PC-3 (cell line): ENCODE results near the gene CMTM3. TPM values are rescaled to one million over a fixed set of nuclear protein-coding genes. Genes with fewer than 3 reads are reported as not detected.

Experiments used
- ATAC-seq: fragments of 200-7000 bp; cut with Tn5 transposase; 2 replicates; pipeline ENCODE4 v1.9.1; 2020; ENCODE audit warnings: mild to moderate bottlenecking, moderate library complexity
- BruUV-seq: library from RNA; stranded (reverse); fragments of 400-500 nt; replicated peaks from 2 replicates; lab custom pipeline; 2021; lab: Mats Ljungman, UMichigan
- CTCF ChIA-PET: fragments of 300-600 bp; sonication (Branson Sonifier 250); formaldehyde crosslinking; loops from one replicate; lab custom pipeline; 2022; ENCODE audit warnings: antibody characterized with exemption; lab: Charles Lee
- POLR2A ChIA-PET: fragments of 300-600 bp; sonication (Branson Sonifier 250); formaldehyde crosslinking; loops from one replicate; lab custom pipeline; 2022; ENCODE audit warnings: antibody characterized with exemption; ENCODE audit not compliant: unreplicated experiment; lab: Charles Lee
- DNase-seq: peaks from one replicate; pipeline ENCODE4 v3.0.0-alpha.2; 2015
- H2AFZ ChIP-seq: fragments of 300-600 bp; sonication (generic); 2 replicates; pipeline ENCODE4 v1.6.0; 2016; ENCODE audit warnings: antibody characterized with exemption, low read length
- H3F3A ChIP-seq: fragments of 300-600 bp; sonication (generic); one replicate; pipeline ENCODE4 v1.6.0; 2017; ENCODE audit warnings: antibody characterized with exemption, low read length, control low read depth, mild to moderate bottlenecking; ENCODE audit not compliant: unreplicated experiment
- H3K27ac ChIP-seq: fragments of 300-600 bp; sonication (generic); 2 replicates; pipeline ENCODE4 v1.5.1; 2016; ENCODE audit warnings: mild to moderate bottlenecking, low read length
- H3K27me3 ChIP-seq: fragments of 300-600 bp; sonication (generic); 2 replicates; pipeline ENCODE4 v1.6.1; 2016; ENCODE audit warnings: low read length, mixed read lengths
- H3K36me3 ChIP-seq: fragments of 300-600 bp; sonication (generic); 2 replicates; pipeline ENCODE4 v1.6.1; 2016; ENCODE audit warnings: low read depth, mixed run types, low read length, mixed read lengths
- H3K4me1 ChIP-seq: fragments of 300-600 bp; sonication (generic); 2 replicates; pipeline ENCODE4 v1.5.1; 2016; ENCODE audit warnings: low read length; ENCODE audit not compliant: insufficient read depth
- H3K4me2 ChIP-seq: fragments of 300-600 bp; sonication (generic); 2 replicates; pipeline ENCODE4 v1.6.0; 2016; ENCODE audit warnings: low read length
- H3K4me3 ChIP-seq: fragments of 300-600 bp; sonication (generic); 2 replicates; pipeline ENCODE4 v1.5.1; 2016; ENCODE audit warnings: mild to moderate bottlenecking, low read length, mixed read lengths
- H3K79me2 ChIP-seq: fragments of 300-600 bp; sonication (generic); 2 replicates; pipeline ENCODE4 v1.6.1; 2017; ENCODE audit warnings: low read length, mixed read lengths
- H3K9ac ChIP-seq: fragments of 300-600 bp; sonication (generic); 2 replicates; pipeline ENCODE4 v1.6.0; 2016; ENCODE audit warnings: mild to moderate bottlenecking, low read length
- H3K9me2 ChIP-seq: fragments of 300-600 bp; sonication (generic); replicated peaks from 2 replicates; pipeline ENCODE4 v1.6.1; 2016; ENCODE audit warnings: mixed run types, low read length, mixed read lengths
- H3K9me3 ChIP-seq: fragments of 300-600 bp; sonication (generic); 2 replicates; pipeline ENCODE4 v1.6.1; 2016; ENCODE audit warnings: low read length, mixed read lengths
- H4K20me1 ChIP-seq: fragments of 300-600 bp; sonication (generic); 2 replicates; pipeline ENCODE4 v1.6.1; 2016; ENCODE audit warnings: low read length, mixed read lengths
- EZH2 ChIP-seq: fragments of 300-600 bp; sonication (generic); IDR thresholded peaks from one replicate; pipeline ENCODE4 v1.6.1; 2017; ENCODE audit warnings: antibody characterized with exemption, mild to moderate bottlenecking, low read length; ENCODE audit not compliant: unreplicated experiment
- EZH2phosphoT487 ChIP-seq: fragments of 300-600 bp; sonication (generic); IDR thresholded peaks from 2 replicates; pipeline ENCODE4 v1.6.1; 2018; ENCODE audit warnings: mild to moderate bottlenecking, antibody characterized with exemption, low read length, borderline replicate concordance
- intact Hi-C: fragments of 100-400 bp; cut with micrococcal nuclease; formaldehyde crosslinking; loops from 2 replicates; pipeline ENCODE4 v1.9.0; 2023
- total RNA-seq: library from RNA; depleted of rRNA; stranded (reverse); fragments of >200 nt; gene quantifications from 2 replicates; pipeline ENCODE4 v1.2.3, GENCODE V29; 2014
- TF ChIP-seq, protein P1 (sequence below): fragments of 300-600 bp; sonication (generic); conservative IDR thresholded peaks from 2 replicates; pipeline ENCODE4 v1.5.1; 2017; ENCODE audit warnings: antibody characterized with exemption, low read depth, mild to moderate bottlenecking, low read length

Gene CMTM3
- total RNA-seq, 1 experiment from 2014 or later: 9.5 TPM

DNA sequence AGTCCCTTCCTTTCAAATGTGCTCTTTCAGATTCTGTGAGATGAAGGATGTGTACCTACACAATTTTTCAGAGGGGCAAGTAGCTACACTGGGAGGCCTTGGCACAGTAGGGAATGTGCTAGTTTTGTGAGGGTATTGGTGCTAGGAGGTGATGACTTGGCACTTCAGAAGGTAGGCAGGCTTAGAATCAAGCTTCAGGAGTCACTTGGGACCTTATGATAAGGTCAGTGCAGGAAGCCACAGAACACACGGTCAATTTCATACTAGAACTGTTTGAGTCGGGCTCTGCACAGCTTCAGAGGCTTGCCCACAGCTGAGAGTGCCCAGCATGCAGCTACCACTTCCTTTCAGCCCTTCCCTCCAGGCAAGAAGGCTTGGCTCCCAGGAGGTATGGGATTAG, 32.1 kb upstream of the CMTM3 start:
- H3K79me2 ChIP-seq: no peaks in the 10 kb centered on the region
- H3K9me3 ChIP-seq: no peaks in the 10 kb centered on the region
- no peak overlapping the region for H2AFZ ChIP-seq
- H3K27ac ChIP-seq: no peak overlapping the region
- intact Hi-C loops: no loop called here
- no peak overlapping the region for H3K9ac ChIP-seq
- no peaks in the 10 kb centered on the region for H3K9me2 ChIP-seq
- ATAC-seq (no peak), DNase-seq (no peak)
- H3K4me3 ChIP-seq: no peak overlapping the region
- ChIA-PET CTCF (no interaction called here), POLR2A (interaction anchor here (0.6 kb wide), 1 partner anchor 19 kb away, joined by 3 read pairs; no protein-coding TSS in a partner anchor)
- TF ChIP-seq, protein P1, sequence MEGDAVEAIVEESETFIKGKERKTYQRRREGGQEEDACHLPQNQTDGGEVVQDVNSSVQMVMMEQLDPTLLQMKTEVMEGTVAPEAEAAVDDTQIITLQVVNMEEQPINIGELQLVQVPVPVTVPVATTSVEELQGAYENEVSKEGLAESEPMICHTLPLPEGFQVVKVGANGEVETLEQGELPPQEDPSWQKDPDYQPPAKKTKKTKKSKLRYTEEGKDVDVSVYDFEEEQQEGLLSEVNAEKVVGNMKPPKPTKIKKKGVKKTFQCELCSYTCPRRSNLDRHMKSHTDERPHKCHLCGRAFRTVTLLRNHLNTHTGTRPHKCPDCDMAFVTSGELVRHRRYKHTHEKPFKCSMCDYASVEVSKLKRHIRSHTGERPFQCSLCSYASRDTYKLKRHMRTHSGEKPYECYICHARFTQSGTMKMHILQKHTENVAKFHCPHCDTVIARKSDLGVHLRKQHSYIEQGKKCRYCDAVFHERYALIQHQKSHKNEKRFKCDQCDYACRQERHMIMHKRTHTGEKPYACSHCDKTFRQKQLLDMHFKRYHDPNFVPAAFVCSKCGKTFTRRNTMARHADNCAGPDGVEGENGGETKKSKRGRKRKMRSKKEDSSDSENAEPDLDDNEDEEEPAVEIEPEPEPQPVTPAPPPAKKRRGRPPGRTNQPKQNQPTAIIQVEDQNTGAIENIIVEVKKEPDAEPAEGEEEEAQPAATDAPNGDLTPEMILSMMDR: no peak
- no peak for TF ChIP-seq EZH2phosphoT487
- no peak for TF ChIP-seq EZH2
- no peak overlapping the region for H3K4me2 ChIP-seq
- H3F3A ChIP-seq: no peaks in the 10 kb centered on the region
- H4K20me1 ChIP-seq: no peaks in the 10 kb centered on the region
- peaks cover 12% of the 10 kb centered on the region for H3K4me1 ChIP-seq
- no peaks in the 10 kb centered on the region for H3K27me3 ChIP-seq
- no TSS peak for BruUV-seq
- H3K36me3 ChIP-seq: no peaks in the 10 kb centered on the region

DNA sequence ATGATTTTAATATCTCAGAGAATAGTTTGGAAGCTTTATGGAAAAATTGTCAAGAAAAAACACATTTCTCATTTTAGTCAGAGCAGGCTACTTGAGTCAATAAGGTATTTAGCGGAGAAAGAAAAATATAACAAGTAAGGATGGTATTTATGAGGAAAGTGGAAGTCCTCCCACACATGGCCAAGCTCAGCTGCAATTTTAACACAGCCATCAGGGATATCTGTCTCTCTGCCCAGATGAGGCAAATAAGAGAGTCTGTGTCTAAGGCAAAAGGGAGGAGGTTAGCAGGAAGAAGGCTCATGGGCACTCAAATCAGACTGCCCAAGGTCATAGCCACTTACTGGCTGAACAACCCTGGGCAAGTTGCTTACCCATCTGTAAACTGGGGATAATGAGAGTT, 30.4 kb upstream of the CMTM3 start:
- Histone ChIP-seq H3K27me3 (no peaks in the 10 kb centered on the region), H3K9me3 (no peaks in the 10 kb centered on the region), H3K36me3 (no peaks in the 10 kb centered on the region), H3K79me2 (no peaks in the 10 kb centered on the region), H3K9ac (no peak overlapping the region), H3K27ac (no peak overlapping the region), H3K4me1 (peaks cover 10% of the 10 kb centered on the region), H3K4me3 (no peak overlapping the region), H2AFZ (no peak overlapping the region), H3K4me2 (no peak overlapping the region), H4K20me1 (no peaks in the 10 kb centered on the region), H3K9me2 (no peaks in the 10 kb centered on the region), H3F3A (no peaks in the 10 kb centered on the region)
- DNase-seq (no peak), ATAC-seq (no peak)
- ChIA-PET CTCF (no interaction called here), POLR2A (no interaction called here)
- BruUV-seq: no TSS peak
- TF ChIP-seq EZH2 (no peak), EZH2phosphoT487 (no peak)
- TF ChIP-seq, protein P1: no peak
- intact Hi-C loops: no loop called here

DNA sequence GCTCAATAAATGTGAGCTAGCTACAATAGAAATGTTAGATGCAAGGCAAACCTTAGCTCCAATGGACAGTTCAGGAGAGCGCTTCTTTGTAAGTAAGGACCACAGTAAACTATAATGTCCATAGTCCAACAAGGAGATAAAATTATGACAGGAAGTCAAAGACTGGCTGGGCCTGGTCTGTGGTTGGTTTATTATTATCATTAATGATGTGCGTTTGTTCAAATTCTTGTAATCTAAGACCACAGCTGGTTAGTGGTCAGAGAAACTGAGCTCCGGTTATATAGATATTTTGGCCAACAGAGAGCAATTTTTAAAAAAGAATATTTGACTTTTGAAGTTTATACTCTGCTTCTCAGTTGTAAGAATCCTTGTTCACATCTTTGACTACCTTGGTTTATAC, 30.0 kb upstream of the CMTM3 start:
- Histone ChIP-seq H3K4me2 (no peak overlapping the region), H3K27ac (no peak overlapping the region), H3K9me2 (no peaks in the 10 kb centered on the region), H3K9ac (no peak overlapping the region), H3K79me2 (no peaks in the 10 kb centered on the region), H3K4me3 (no peak overlapping the region), H3K4me1 (peaks cover 5% of the 10 kb centered on the region), H3K9me3 (no peaks in the 10 kb centered on the region), H3K36me3 (no peaks in the 10 kb centered on the region), H3K27me3 (no peaks in the 10 kb centered on the region), H2AFZ (no peak overlapping the region), H3F3A (no peaks in the 10 kb centered on the region), H4K20me1 (no peaks in the 10 kb centered on the region)
- TF ChIP-seq, protein P1: no peak
- TF ChIP-seq EZH2 (no peak), EZH2phosphoT487 (no peak)
- CTCF ChIA-PET: interaction anchor here (0.6 kb wide), 1 partner anchor 81 kb away, joined by 3 read pairs; no protein-coding TSS in a partner anchor
- ATAC-seq (no peak), DNase-seq (no peak)
- intact Hi-C loops: no loop called here
- BruUV-seq: no TSS peak
- POLR2A ChIA-PET: no interaction called here
